Activated naive CD4-positive, alpha-beta T cell treated with anti-CD3 and anti-CD28 coated beads, Interleukin-2, amount 50 U/mL, for 72 hours (primary cell): ENCODE results near the gene GLP2R. TPM values are rescaled to one million over a fixed set of nuclear protein-coding genes. Genes with fewer than 3 reads are reported as not detected.

Experiments used
- total RNA-seq, 2 donors: library from RNA; stranded (reverse); gene quantifications; one replicate each; pipeline ENCODE4 v1.2.3, GENCODE V29; 2022

Gene GLP2R
- total RNA-seq, 2 donors from 2014 or later = not detected

Other genes with a start within 250 kb of the GLP2R start
- gene CFAP52, start 249.3 kb upstream of the GLP2R start, total RNA-seq = not detected
- gene USP43, start 180.4 kb upstream of the GLP2R start, total RNA-seq = 1 to 10 TPM in 1 of 2 donors, under 1 TPM in 1; 0.20 to 1.1 TPM
- not detected for gene DHRS7C, start 34.3 kb upstream of the GLP2R start, total RNA-seq
- not detected for gene GSG1L2, start 3.8 kb upstream of the GLP2R start, total RNA-seq
- not detected for gene RCVRN, start 79.3 kb downstream of the GLP2R start, total RNA-seq